ENCODE results near the gene CRAT. TPM values are rescaled to one million over a fixed set of nuclear protein-coding genes. Genes with fewer than 3 reads are reported as not detected.

Gene CRAT
- total RNA-seq, 1 experiment from 2014 or later: not detected

- H3K9ac ChIP-seq (ENCODE audit: low read length): no peak overlapping the region
- no peak overlapping the region for H3K27ac ChIP-seq (ENCODE audit: low read length)
- peaks cover 6% of the 10 kb centered on the region; the same call in 1 of the 2 replicates for H3K36me3 ChIP-seq (ENCODE audit: insufficient read depth, low read length)
- H3K4me2 ChIP-seq (ENCODE audit: low read depth, low read length, poor library complexity, severe bottlenecking): no peak overlapping the region
- H3K9me3 ChIP-seq (ENCODE audit: low read length): no peaks in the 10 kb centered on the region
- H3K79me2 ChIP-seq (ENCODE audit: low read length): no peaks in the 10 kb centered on the region; the same call in 1 of the 2 replicates
- no peaks in the 10 kb centered on the region for H3K27me3 ChIP-seq (ENCODE audit: low read length)
- peaks cover 5% of the 10 kb centered on the region for H3K4me1 ChIP-seq (ENCODE audit: low read length)
- H3K9me2 ChIP-seq (replicated peaks; ENCODE audit: insufficient read depth, low read length): no peaks in the 10 kb centered on the region
- no peak overlapping the region for H3K4me3 ChIP-seq (ENCODE audit: low read length)
- no peaks in the 10 kb centered on the region for H4K20me1 ChIP-seq (ENCODE audit: insufficient read depth, low read depth, low read length)
- no peak for DNase-seq
- H2AFZ ChIP-seq (ENCODE audit: low read length): no peak overlapping the region
Observed at GRCh38 chr9:129148463-129149204, 38.0 kb upstream of the CRAT start.

GRCh38 chr9:129146441-129146941 is 35.9 kb upstream of the CRAT start:
- Histone ChIP-seq H3K4me1 (ENCODE audit: low read length) (peaks cover 27% of the 10 kb centered on the region), H3K27me3 (ENCODE audit: low read length) (no peaks in the 10 kb centered on the region), H3K4me2 (ENCODE audit: low read depth, low read length, poor library complexity, severe bottlenecking) (no peak overlapping the region), H3K9me3 (ENCODE audit: low read length) (no peaks in the 10 kb centered on the region), H3K9ac (ENCODE audit: low read length) (peak overlapping the region; percentile 27; the same call in 1 of the 2 replicates), H2AFZ (ENCODE audit: low read length) (no peak overlapping the region), H4K20me1 (ENCODE audit: insufficient read depth, low read depth, low read length) (no peaks in the 10 kb centered on the region), H3K9me2 (replicated peaks; ENCODE audit: insufficient read depth, low read length) (no peaks in the 10 kb centered on the region), H3K4me3 (ENCODE audit: low read length) (no peak overlapping the region), H3K36me3 (ENCODE audit: insufficient read depth, low read length) (peaks cover 7% of the 10 kb centered on the region; the same call in 1 of the 2 replicates), H3K27ac (ENCODE audit: low read length) (no peak overlapping the region), H3K79me2 (ENCODE audit: low read length) (no peaks in the 10 kb centered on the region; the same call in 1 of the 2 replicates)
- no peak for DNase-seq

- Histone ChIP-seq H3K9me2 (replicated peaks; ENCODE audit: insufficient read depth, low read length) (no peaks in the 10 kb centered on the region), H3K4me2 (ENCODE audit: low read depth, low read length, poor library complexity, severe bottlenecking) (no peak overlapping the region), H4K20me1 (ENCODE audit: insufficient read depth, low read depth, low read length) (no peaks in the 10 kb centered on the region), H3K4me3 (ENCODE audit: low read length) (no peak overlapping the region), H3K27ac (ENCODE audit: low read length) (no peak overlapping the region), H3K27me3 (ENCODE audit: low read length) (no peaks in the 10 kb centered on the region), H3K9me3 (ENCODE audit: low read length) (no peaks in the 10 kb centered on the region), H3K4me1 (ENCODE audit: low read length) (peaks cover 33% of the 10 kb centered on the region), H3K36me3 (ENCODE audit: insufficient read depth, low read length) (peaks cover 7% of the 10 kb centered on the region; the same call in 1 of the 2 replicates), H2AFZ (ENCODE audit: low read length) (no peak overlapping the region), H3K9ac (ENCODE audit: low read length) (no peak overlapping the region), H3K79me2 (ENCODE audit: low read length) (no peaks in the 10 kb centered on the region; the same call in 1 of the 2 replicates)
- no peak for DNase-seq
Observed at GRCh38 chr9:129145841-129146292, 35.3 kb upstream of the CRAT start.

DNA sequence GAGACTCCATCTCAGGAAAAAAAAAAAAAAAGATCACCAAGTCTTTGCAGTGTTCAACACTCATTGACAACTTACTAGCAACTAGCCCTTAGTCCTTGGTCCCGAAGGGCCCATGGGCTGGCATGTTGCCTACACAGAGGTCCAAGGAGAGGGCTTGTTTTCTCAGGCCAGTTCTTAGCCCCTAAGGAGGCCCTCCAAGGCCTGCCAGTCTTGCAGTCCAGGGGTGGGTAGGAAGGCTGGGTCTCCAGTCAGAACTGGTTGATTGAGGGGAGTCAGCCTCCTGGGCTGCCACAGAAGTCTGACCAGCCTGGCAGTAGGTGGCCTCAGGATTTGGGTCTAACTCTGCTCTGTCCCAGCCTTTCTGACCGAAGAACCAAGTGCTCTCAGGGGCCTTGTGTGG is 34.7 kb upstream of the CRAT start:
- Histone ChIP-seq H3K9ac (ENCODE audit: low read length) (no peak overlapping the region), H3K79me2 (ENCODE audit: low read length) (no peaks in the 10 kb centered on the region; the same call in 1 of the 2 replicates), H3K9me2 (replicated peaks; ENCODE audit: insufficient read depth, low read length) (no peaks in the 10 kb centered on the region), H3K4me3 (ENCODE audit: low read length) (no peak overlapping the region), H3K36me3 (ENCODE audit: insufficient read depth, low read length) (peaks cover 7% of the 10 kb centered on the region; the same call in 1 of the 2 replicates), H3K4me1 (ENCODE audit: low read length) (peaks cover 39% of the 10 kb centered on the region), H3K4me2 (ENCODE audit: low read depth, low read length, poor library complexity, severe bottlenecking) (no peak overlapping the region), H2AFZ (ENCODE audit: low read length) (no peak overlapping the region), H3K9me3 (ENCODE audit: low read length) (no peaks in the 10 kb centered on the region), H3K27ac (ENCODE audit: low read length) (no peak overlapping the region), H4K20me1 (ENCODE audit: insufficient read depth, low read depth, low read length) (no peaks in the 10 kb centered on the region), H3K27me3 (ENCODE audit: low read length) (no peaks in the 10 kb centered on the region)
- no peak for DNase-seq

GRCh38 chr9:129143031-129143927 is 32.7 kb upstream of the CRAT start:
- H4K20me1 ChIP-seq (ENCODE audit: insufficient read depth, low read depth, low read length): no peaks in the 10 kb centered on the region
- peak overlapping the region; percentile 49; the same call in 1 of the 2 replicates for H3K4me3 ChIP-seq (ENCODE audit: low read length)
- H3K9ac ChIP-seq (ENCODE audit: low read length): peak overlapping the region; percentile 94
- H3K36me3 ChIP-seq (ENCODE audit: insufficient read depth, low read length): peaks cover 7% of the 10 kb centered on the region; the same call in 1 of the 2 replicates
- H3K79me2 ChIP-seq (ENCODE audit: low read length): no peaks in the 10 kb centered on the region; the same call in 1 of the 2 replicates
- H3K27me3 ChIP-seq (ENCODE audit: low read length): no peaks in the 10 kb centered on the region
- H3K4me1 ChIP-seq (ENCODE audit: low read length): peaks cover 53% of the 10 kb centered on the region
- H3K4me2 ChIP-seq (ENCODE audit: low read depth, low read length, poor library complexity, severe bottlenecking): peak overlapping the region; percentile 99
- H2AFZ ChIP-seq (ENCODE audit: low read length): no peak overlapping the region
- DNase-seq: peak; percentile 92
- H3K27ac ChIP-seq (ENCODE audit: low read length): peak overlapping the region; percentile 100
- H3K9me3 ChIP-seq (ENCODE audit: low read length): no peaks in the 10 kb centered on the region
- no peaks in the 10 kb centered on the region for H3K9me2 ChIP-seq (replicated peaks; ENCODE audit: insufficient read depth, low read length)

GRCh38 chr9:129142138-129142935 is 31.7 kb upstream of the CRAT start:
- Histone ChIP-seq H3K9me3 (ENCODE audit: low read length) (no peaks in the 10 kb centered on the region), H3K4me2 (ENCODE audit: low read depth, low read length, poor library complexity, severe bottlenecking) (peak overlapping the region; percentile 99), H3K4me1 (ENCODE audit: low read length) (peaks cover 53% of the 10 kb centered on the region), H2AFZ (ENCODE audit: low read length) (no peak overlapping the region), H3K9me2 (replicated peaks; ENCODE audit: insufficient read depth, low read length) (no peaks in the 10 kb centered on the region), H3K4me3 (ENCODE audit: low read length) (peak overlapping the region; percentile 49), H3K36me3 (ENCODE audit: insufficient read depth, low read length) (peaks cover 7% of the 10 kb centered on the region; the same call in 1 of the 2 replicates), H4K20me1 (ENCODE audit: insufficient read depth, low read depth, low read length) (no peaks in the 10 kb centered on the region), H3K27ac (ENCODE audit: low read length) (peak overlapping the region; percentile 100), H3K9ac (ENCODE audit: low read length) (peak overlapping the region; percentile 94), H3K27me3 (ENCODE audit: low read length) (no peaks in the 10 kb centered on the region), H3K79me2 (ENCODE audit: low read length) (no peaks in the 10 kb centered on the region; the same call in 1 of the 2 replicates)
- peak; percentile 57 for DNase-seq

DNA sequence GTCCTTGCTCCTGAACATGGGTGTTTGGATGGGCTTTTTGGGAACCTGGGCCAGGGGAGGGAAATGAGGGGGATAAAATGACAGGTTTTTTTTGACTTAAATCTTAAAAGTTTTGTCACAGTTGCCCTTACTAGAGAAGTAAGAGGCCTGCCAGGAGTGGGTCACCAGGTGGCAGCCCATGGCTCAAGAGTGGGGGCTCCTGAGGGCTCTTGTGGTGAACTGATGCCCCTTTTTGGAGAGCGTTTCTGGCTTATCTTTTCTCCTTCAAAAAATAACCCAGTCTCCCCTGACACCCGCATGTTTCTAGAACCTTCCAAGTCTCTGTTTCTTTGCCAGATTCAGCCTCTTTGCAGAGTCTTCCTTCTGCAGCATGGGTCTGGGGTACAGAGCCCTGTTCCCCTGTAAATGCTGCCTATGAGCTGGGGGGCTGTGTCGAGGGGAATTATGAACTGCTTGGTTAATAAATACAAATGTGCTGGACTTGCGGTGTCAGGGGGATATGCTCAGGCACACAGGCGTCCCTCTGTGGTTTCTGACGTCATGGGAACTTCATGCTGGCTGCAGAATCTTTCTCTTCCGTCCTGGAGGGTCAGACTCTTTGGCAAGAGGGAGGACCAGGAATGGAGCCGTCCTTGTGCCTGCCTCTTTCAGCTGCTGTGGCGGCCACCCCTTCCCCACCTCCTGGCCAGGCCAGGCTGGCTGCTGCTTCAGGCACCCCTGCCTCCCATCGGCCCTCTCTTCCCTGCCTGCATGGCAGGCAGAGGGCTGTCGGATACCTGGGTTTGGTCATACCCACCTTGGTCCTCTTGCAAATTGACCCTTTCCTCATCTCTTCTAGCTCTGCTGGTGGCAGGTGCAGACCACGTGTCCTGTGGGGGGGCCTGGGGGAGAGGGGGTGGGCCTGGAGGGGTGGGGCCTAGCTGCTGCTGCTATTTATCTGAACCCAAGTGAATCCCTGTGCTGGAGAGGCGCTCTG is 30.8 kb upstream of the CRAT start:
- Histone ChIP-seq H3K36me3 (ENCODE audit: insufficient read depth, low read length) (peaks cover 7% of the 10 kb centered on the region; the same call in 1 of the 2 replicates), H3K79me2 (ENCODE audit: low read length) (no peaks in the 10 kb centered on the region; the same call in 1 of the 2 replicates), H3K9ac (ENCODE audit: low read length) (peak overlapping the region; percentile 94), H3K4me2 (ENCODE audit: low read depth, low read length, poor library complexity, severe bottlenecking) (peak overlapping the region; percentile 99), H3K4me3 (ENCODE audit: low read length) (peak overlapping the region; percentile 58), H2AFZ (ENCODE audit: low read length) (no peak overlapping the region), H3K27me3 (ENCODE audit: low read length) (no peaks in the 10 kb centered on the region), H3K4me1 (ENCODE audit: low read length) (peaks cover 50% of the 10 kb centered on the region), H4K20me1 (ENCODE audit: insufficient read depth, low read depth, low read length) (no peaks in the 10 kb centered on the region), H3K9me3 (ENCODE audit: low read length) (no peaks in the 10 kb centered on the region), H3K9me2 (replicated peaks; ENCODE audit: insufficient read depth, low read length) (no peaks in the 10 kb centered on the region), H3K27ac (ENCODE audit: low read length) (peak overlapping the region; percentile 100)
- peak; percentile 79 for DNase-seq
